T-helper 22 cell (primary cell): ENCODE measurements around the gene OTULIN.

Experiments used
- DNase-seq: peaks from one replicate; pipeline ENCODE4 v3.0.0-alpha.2; 2020; ENCODE audit warnings: low read depth

Gene OTULIN

GRCh38 chr5:14668181-14668591, 3.7 kb downstream of the OTULIN start:
- DNase-seq, result no peak

GRCh38 chr5:14669415-14669814, 4.9 kb downstream of the OTULIN start:
- DNase-seq, result no peak

- no peak for DNase-seq
Observed at GRCh38 chr5:14669975-14670374, 5.5 kb downstream of the OTULIN start.

GRCh38 chr5:14671414-14671813, 6.9 kb downstream of the OTULIN start:
- no peak for DNase-seq

- no peak for DNase-seq
Observed at GRCh38 chr5:14672082-14672481, 7.6 kb downstream of the OTULIN start.

GRCh38 chr5:14672484-14673394, 8.2 kb downstream of the OTULIN start:
- DNase-seq, result no peak

- DNase-seq, result no peak
Observed at GRCh38 chr5:14673443-14673842, 8.9 kb downstream of the OTULIN start.

GRCh38 chr5:14674983-14675854, 10.7 kb downstream of the OTULIN start:
- DNase-seq, result no peak

- no peak for DNase-seq
Observed at GRCh38 chr5:14675865-14676300, 11.4 kb downstream of the OTULIN start.

- no peak for DNase-seq
Observed at GRCh38 chr5:14676320-14676719, 11.8 kb downstream of the OTULIN start.

- no peak for DNase-seq
Observed at GRCh38 chr5:14678773-14679334, 14.3 kb downstream of the OTULIN start.

GRCh38 chr5:14679595-14679994, 15.1 kb downstream of the OTULIN start:
- DNase-seq, result no peak

GRCh38 chr5:14681236-14681752, 16.8 kb downstream of the OTULIN start:
- no peak for DNase-seq

- DNase-seq, result no peak
Observed at GRCh38 chr5:14683906-14684455, 19.5 kb downstream of the OTULIN start.

GRCh38 chr5:14684757-14685156, 20.2 kb downstream of the OTULIN start:
- no peak for DNase-seq

- no peak for DNase-seq
Observed at GRCh38 chr5:14685757-14686156, 21.2 kb downstream of the OTULIN start.

GRCh38 chr5:14686517-14686916, 22.0 kb downstream of the OTULIN start:
- DNase-seq, result no peak

GRCh38 chr5:14687023-14687665, 22.6 kb downstream of the OTULIN start:
- DNase-seq, result no peak

GRCh38 chr5:14693070-14693469, 28.6 kb downstream of the OTULIN start:
- DNase-seq, result no peak

GRCh38 chr5:14695152-14695551, 30.6 kb downstream of the OTULIN start:
- DNase-seq, result no peak

GRCh38 chr5:14696057-14696456, 31.5 kb downstream of the OTULIN start:
- no peak for DNase-seq
